ENCODE data around the gene TBC1D21.

TBC1D21 gene

GRCh38 chr15:73910522-73911303 is 37.3 kb downstream of the TBC1D21 start:
- no peak for DNase-seq

- no peak for DNase-seq
Measured at GRCh38 chr15:73912030-73912596, 38.7 kb downstream of the TBC1D21 start.

GRCh38 chr15:73914145-73914544 is 40.8 kb downstream of the TBC1D21 start:
- DNase-seq, result no peak

GRCh38 chr15:73915082-73915481 is 41.7 kb downstream of the TBC1D21 start:
- no peak for DNase-seq

GRCh38 chr15:73918784-73919183 is 45.4 kb downstream of the TBC1D21 start:
- DNase-seq, result no peak

GRCh38 chr15:73919706-73920105 is 46.3 kb downstream of the TBC1D21 start:
- DNase-seq, result no peak

GRCh38 chr15:73921254-73921925 is 48.0 kb downstream of the TBC1D21 start:
- no peak for DNase-seq

- no peak for DNase-seq
Measured at GRCh38 chr15:73922186-73923151, 49.1 kb downstream of the TBC1D21 start.

- DNase-seq, result no peak
Measured at GRCh38 chr15:73923156-73923487, 49.8 kb downstream of the TBC1D21 start.

- no peak for DNase-seq
Measured at GRCh38 chr15:73923488-73924164, 50.3 kb downstream of the TBC1D21 start.

- DNase-seq, result no peak
Measured at GRCh38 chr15:73924171-73924921, 51.0 kb downstream of the TBC1D21 start.

- DNase-seq, result no peak
Measured at GRCh38 chr15:73925848-73926218, 52.5 kb downstream of the TBC1D21 start.

- no peak for DNase-seq
Measured at GRCh38 chr15:73926219-73927002, 53.0 kb downstream of the TBC1D21 start, which contains the start of gene LOXL1. Gene LOXL1, plus strand, starts transcription at chr15:73926462. Its CDS starts 322 bp downstream, at chr15:73926784.

- no peak for DNase-seq
Measured at GRCh38 chr15:73927003-73927475, 53.7 kb downstream of the TBC1D21 start.

GRCh38 chr15:73927476-73928240 is 54.3 kb downstream of the TBC1D21 start:
- DNase-seq, result no peak

- DNase-seq, result no peak
Measured at GRCh38 chr15:73928241-73928579, 54.8 kb downstream of the TBC1D21 start.

- no peak for DNase-seq
Measured at GRCh38 chr15:73928971-73929627, 55.7 kb downstream of the TBC1D21 start.

- DNase-seq, result no peak
Measured at GRCh38 chr15:73930371-73930770, 57.0 kb downstream of the TBC1D21 start.

- no peak for DNase-seq
Measured at GRCh38 chr15:73930790-73931281, 57.5 kb downstream of the TBC1D21 start.

Data from SIG-M5 (cell line).